ES-I3 (cell line): ENCODE data around the gene DDA1.

Experiments
- H3K36me3 ChIP-seq: 2 replicates; pipeline ENCODE4 v1.6.1; 2013; ENCODE audit warnings: mild to moderate bottlenecking, low read length, control low read depth, moderate library complexity; ENCODE audit not compliant: insufficient read depth
- H3K4me1 ChIP-seq: 2 replicates; pipeline ENCODE4 v1.6.1; 2013; ENCODE audit warnings: mild to moderate bottlenecking, control low read depth, low read length; ENCODE audit not compliant: insufficient read depth
- H3K9ac ChIP-seq: 2 replicates; pipeline ENCODE4 v1.6.1; 2013; ENCODE audit warnings: low read depth, mild to moderate bottlenecking, low read length, moderate library complexity
- H3K9me3 ChIP-seq: 2 replicates; pipeline ENCODE4 v1.6.1; 2013; ENCODE audit warnings: mild to moderate bottlenecking, low read length, moderate library complexity; ENCODE audit not compliant: control insufficient read depth, insufficient read depth

The DDA1 gene

DNA sequence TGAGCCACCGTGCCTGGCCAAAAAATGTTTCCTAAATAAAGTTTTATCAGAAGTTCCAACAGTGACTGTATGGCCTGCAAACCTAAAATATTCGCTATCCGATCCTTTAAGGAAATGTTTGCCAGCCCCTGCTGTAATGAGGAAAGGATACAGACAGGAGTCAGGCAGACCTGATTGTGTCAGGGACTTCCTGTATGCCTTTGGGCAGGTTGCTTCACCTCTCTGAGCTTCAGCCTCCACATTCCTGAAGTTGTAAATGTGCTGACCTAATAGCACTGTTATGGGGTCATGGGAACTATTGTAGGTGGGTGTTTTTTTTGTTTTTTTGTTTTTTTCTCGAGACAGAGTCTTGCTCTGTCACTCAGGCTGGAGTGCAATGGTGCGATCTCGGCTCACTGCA is 12.4 kb upstream of the DDA1 start:
- H3K4me1 ChIP-seq = no peaks in the 10 kb centered on the region; the same call in 1 of the 2 replicates
- H3K36me3 ChIP-seq = peaks cover 6% of the 10 kb centered on the region; the same call in 1 of the 2 replicates
- no peaks in the 10 kb centered on the region; the same call in 1 of the 2 replicates for H3K9me3 ChIP-seq
- H3K9ac ChIP-seq = no peak overlapping the region

DNA sequence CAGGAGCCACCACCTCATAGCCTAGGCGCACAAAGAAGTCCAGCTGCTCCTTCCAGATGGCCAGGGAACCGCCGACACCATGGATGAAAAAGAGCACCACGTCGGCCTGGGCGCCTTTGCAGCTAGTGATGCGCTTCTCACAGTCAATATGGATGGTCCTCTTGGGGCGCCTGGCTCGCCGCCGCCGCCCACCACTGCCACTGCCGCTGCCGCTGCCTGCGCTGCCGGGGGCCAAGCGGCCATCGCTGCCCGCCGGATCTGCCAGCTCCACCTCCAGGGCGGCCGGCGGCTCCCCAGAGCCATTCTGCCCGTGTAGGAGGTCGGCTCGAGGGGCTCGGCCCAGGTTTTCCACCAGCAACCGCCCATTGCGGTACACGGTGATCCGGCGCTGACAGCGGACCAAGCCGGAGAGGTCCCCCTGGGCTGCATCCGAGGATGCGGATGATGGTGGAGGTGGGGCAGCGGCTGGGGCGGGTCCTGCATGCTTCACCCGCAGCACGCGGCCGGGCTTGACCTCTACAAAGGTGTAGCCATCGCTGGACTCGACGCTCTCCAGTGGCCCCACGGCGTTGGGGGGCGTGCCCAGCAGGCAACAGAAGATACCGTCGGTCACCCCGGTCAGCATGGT is 8.3 kb upstream of the DDA1 start:
- Histone ChIP-seq H3K9ac (no peak overlapping the region), H3K9me3 (no peaks in the 10 kb centered on the region; the same call in 1 of the 2 replicates), H3K36me3 (peaks cover 6% of the 10 kb centered on the region; the same call in 1 of the 2 replicates), H3K4me1 (peaks cover 7% of the 10 kb centered on the region; the same call in 1 of the 2 replicates)

DNA sequence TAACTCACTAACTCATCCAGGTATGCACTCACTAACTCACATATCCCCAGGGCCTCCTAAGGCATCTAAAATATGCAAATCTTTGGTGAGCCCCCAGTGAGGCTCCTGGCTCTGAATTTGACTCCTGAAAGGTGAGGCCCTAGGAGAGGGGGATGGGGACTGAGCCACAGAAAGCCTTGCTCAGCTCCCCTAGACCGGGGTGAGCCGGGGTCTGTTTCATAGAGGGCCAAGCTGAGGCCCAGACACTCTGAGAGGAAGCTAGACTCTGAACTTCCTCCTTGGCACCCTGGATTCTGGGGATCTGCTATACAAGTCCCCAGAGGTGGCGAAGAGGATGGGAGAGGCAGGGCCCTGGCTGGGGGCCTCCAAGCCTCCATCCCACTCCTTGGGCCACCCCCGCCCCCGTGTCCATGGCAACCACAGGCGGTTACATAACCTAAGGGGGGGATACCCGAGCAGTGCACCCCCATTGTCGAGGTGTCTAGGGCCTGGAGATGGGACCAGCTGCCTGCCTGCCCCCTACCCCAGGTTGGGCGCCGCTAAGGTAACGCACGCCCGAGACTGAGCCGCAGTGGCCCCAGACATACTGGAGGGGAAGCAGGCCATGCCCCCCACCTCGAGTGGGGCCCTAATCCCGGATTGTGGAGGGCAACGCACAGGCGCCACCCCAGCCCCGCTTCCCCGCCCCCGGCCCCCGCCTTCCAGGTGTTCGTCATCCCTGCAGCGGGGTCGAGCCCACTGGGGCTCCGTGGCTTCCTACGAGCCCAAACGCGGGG is 6.8 kb upstream of the DDA1 start:
- Histone ChIP-seq H3K4me1 (peaks cover 7% of the 10 kb centered on the region; the same call in 1 of the 2 replicates), H3K9ac (peak overlapping the region; percentile 66), H3K36me3 (peaks cover 6% of the 10 kb centered on the region; the same call in 1 of the 2 replicates), H3K9me3 (no peaks in the 10 kb centered on the region; the same call in 1 of the 2 replicates)

DNA sequence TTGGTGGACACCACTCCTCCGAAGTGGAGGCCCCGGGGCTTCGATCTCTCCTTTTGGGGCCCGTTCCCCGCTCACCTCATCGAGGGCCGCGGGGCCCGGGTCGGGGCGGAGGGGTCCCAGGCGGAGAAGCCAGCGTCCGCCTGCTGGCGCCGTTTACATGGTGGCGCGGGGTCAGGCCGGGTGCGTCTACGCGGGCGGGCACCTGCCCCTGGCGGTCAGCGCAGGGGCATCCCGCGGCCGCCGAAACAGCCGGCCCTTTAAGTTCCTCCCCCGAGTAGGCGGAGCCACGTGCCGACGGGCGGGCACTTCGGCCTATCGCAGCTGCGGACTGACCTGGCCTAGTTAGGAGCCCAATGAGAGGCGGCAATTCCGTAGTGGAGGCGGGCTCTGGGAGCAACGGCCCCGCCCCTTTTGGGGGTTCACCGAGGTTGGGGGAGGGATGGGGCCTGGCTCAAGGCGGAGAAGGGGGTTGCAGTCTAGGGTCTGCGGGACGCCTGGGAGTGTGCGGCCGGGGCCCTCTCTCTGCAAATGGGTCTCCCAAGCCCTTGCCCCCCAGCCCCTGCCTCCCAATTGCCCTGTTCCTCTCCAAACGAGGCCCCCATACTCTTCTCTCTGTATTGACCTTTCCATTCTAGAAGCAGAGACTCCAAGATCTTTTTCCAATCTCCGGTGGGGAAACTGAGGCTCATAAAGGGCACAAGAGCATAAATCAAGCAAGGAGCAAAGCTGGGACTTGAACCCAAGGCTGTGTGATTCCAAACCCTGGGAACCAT is 6.0 kb upstream of the DDA1 start, which contains the start of gene ABHD8:
Gene ABHD8, minus strand, starts transcription at position 259 of the 773 bp plus-strand sequence. CDS start 1,809 bp downstream, outside the sequence.
- Histone ChIP-seq H3K36me3 (peaks cover 2% of the 10 kb centered on the region; the same call in 1 of the 2 replicates), H3K4me1 (peaks cover 7% of the 10 kb centered on the region; the same call in 1 of the 2 replicates), H3K9ac (peak within 1 kb of the TSS; percentile 66), H3K9me3 (no peaks in the 10 kb centered on the region; the same call in 1 of the 2 replicates)

DNA sequence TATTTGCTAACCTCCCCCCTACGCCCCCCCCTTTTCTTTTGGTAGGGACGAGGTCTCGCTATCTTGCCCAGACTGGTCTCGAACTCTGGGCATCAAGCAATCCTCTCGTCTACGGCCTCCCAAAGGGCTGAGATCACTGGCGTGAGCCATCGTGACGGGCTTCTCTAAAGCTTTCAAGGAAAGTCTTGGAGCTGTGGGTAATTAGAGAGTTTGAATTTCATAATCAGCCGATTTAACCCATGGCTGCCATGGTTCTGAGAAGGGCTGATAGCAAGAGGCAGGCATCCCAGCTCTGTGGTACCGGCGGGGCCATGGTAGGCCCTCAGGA is 5.5 kb upstream of the DDA1 start:
- Histone ChIP-seq H3K4me1 (peaks cover 7% of the 10 kb centered on the region; the same call in 1 of the 2 replicates), H3K9me3 (no peaks in the 10 kb centered on the region), H3K9ac (peak overlapping the region; percentile 20; the same call in 1 of the 2 replicates), H3K36me3 (no peaks in the 10 kb centered on the region)

DNA sequence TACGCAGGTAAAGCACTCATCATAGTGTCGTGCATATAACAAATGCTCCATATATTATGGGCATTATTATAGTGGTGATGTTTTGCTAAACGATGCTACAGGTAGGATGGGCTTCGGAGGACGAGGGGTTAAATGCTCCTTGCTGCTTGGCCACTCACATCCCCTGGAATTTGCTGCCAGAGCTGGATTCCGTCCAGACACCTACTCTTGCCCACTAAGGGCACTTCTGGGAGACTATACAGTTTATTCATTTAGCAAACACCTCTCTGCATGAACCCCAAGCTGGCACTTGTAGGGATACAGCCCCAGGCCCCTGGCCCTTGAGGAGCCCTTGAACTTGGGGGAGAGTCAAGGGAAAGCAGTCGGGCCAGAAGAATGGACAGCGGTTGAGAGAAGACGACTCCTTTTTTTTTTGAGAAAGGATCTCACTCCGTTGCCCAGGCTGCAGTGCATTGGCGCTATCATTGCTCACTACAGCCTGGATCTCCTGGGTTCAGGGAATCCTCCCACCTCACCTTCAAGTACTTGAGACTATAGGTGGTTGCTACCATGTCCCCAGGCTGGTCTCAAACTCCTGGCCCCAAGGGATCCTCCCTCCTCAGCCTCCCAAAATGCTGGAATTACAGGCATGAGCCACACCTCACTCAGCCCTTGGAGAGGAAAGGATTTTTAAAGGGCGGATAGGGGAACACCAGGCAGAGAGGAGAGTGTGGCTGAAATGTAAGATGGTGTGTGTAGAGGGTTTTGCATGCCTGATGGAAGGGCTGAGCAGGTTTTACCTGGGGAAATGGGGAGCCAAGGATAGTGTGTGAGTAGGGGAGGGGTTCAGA is 4.8 kb upstream of the DDA1 start:
- Histone ChIP-seq H3K36me3 (no peaks in the 10 kb centered on the region), H3K4me1 (peaks cover 7% of the 10 kb centered on the region; the same call in 1 of the 2 replicates), H3K9me3 (no peaks in the 10 kb centered on the region), H3K9ac (0 out of 2 replicates have a peak overlapping the region, but pooled peaks have one; percentile 13)

DNA sequence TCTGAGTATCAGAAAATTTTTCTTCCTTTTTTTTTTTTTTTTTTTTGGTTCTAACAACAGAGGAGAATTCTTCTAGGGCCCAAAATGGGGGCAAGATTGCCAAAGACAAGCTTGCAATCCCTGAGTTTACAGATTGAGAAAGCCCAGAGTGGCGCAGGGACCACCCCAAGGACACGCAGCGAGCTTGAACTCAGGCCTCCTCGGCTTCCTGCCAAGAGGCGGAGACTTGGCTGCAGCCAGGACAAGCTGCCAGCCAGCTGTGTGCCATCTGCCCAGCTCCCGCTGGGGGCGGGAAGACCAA is 4.2 kb upstream of the DDA1 start:
- Histone ChIP-seq H3K4me1 (peaks cover 7% of the 10 kb centered on the region; the same call in 1 of the 2 replicates), H3K36me3 (no peaks in the 10 kb centered on the region), H3K9me3 (no peaks in the 10 kb centered on the region), H3K9ac (0 out of 2 replicates have a peak overlapping the region, but pooled peaks have one; percentile 13)

DNA sequence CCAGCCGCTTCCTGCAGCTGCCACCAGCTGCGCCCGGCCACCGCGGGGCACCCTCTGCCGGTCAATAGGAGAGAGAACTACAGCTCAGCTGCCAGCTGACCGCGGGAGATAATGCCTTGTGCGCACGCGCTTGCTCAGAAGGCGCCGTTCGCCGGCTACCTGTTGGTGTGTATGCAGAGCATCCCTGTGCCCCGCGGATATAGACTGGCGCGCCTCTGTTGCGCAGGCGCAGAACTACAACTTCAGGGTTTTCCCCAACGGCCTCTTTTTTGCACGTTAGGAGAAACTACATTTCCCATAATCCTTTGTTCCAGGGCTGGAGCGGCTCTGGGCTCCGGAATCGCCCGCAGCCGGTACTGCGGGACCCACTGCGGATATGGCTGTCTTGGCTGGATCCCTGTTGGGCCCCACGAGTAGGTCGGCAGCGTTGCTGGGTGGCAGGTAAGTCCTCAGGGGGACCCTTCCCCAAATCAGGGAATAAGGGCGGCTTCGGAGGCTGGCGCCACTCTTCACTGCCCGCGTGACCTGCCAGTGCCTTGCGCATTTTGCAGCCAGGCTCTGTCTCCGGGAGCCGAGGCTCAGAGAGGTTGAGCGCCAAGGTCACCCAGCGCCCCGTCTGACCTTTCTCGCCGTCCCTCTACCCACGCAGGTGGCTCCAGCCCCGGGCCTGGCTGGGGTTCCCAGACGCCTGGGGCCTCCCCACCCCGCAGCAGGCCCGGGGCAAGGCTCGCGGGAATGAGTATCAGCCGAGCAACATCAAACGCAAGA is 3.7 kb upstream of the DDA1 start, which contains the start of gene MRPL34:
Gene MRPL34, plus strand, starts transcription at position 356 of the 768 bp plus-strand sequence. Its CDS starts 21 bp downstream, at position 377.
- Histone ChIP-seq H3K4me1 (peaks cover 10% of the 10 kb centered on the region), H3K36me3 (no peaks in the 10 kb centered on the region), H3K9ac (peak within 1 kb of the TSS; percentile 79), H3K9me3 (no peaks in the 10 kb centered on the region)

DNA sequence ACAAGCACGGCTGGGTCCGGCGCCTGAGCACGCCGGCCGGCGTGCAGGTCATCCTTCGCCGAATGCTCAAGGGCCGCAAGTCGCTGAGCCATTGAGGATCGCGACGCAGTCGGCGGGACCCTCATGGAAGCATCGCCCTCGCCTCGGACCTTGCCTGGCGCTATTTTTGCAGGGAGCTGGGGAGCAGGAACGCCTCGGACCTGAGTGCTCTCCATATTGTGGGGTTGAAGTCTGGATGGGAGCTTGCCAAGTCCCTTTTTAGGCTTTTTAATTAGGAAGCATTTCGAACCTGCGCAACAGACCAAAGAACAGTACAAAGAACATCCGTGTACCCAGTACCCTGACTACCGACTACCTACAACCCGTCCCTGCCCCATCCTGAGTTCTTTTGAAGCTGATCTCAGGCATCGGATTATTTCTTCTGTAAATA is 3.1 kb upstream of the DDA1 start:
- Histone ChIP-seq H3K9me3 (no peaks in the 10 kb centered on the region), H3K4me1 (peaks cover 10% of the 10 kb centered on the region), H3K9ac (peak overlapping the region; percentile 79), H3K36me3 (no peaks in the 10 kb centered on the region)

DNA sequence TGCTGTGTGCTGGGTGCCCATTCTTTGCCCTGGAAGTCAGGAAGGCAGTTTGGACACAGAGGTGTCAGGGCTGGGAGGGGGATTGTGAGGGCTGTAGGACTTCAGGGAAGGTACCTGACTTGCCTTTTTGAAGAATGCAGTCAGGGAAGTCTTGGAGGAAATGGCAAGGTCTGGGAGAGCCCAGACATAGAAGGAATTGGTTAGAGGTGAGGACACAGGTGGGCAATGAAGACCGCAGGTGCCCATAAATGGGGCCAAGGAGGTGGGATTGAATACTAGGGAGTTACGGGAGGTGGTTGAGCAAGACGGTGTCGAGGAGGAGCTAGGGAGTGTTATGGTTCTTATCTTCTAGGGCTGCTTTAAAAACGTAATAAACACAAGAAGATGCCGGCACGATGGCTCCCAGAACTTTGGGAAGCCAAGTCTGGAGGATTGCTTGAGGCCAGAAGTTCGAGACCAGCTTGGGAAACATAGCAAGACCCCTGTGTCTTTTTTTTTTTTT is 1.4 kb upstream of the DDA1 start:
- H3K4me1 ChIP-seq = peaks cover 20% of the 10 kb centered on the region
- no peaks in the 10 kb centered on the region for H3K9me3 ChIP-seq
- H3K36me3 ChIP-seq = no peaks in the 10 kb centered on the region
- H3K9ac ChIP-seq = no peak overlapping the region

DNA sequence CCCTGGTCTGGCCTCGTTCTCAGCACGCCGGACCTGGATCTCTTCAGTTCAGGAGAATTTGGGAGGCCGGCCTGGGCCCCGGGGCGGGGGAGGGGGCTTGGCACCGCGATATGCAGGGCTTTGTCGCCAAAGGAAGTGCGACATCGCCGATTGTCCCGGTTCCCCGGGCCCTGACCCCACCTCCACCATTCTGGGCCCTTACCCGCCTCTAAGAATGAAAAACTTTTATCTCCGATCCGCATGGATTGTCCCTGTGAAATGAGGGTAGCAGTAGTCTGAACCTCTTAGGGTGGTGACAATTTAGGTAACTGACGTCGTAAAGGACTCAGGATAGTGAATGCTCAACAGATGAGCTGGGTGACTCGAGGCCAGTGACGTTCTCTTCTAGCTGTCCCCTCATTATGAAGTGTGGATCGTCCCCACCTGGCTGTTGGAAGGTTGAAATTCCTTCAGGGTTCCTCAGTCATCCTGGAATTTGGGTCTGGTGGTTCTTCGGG is 650 bp downstream of the DDA1 start:
- H3K9me3 ChIP-seq = no peaks in the 10 kb centered on the region
- H3K9ac ChIP-seq = peak overlapping the region; percentile 87
- peaks cover 3% of the 10 kb centered on the region; the same call in 1 of the 2 replicates for H3K36me3 ChIP-seq
- H3K4me1 ChIP-seq = peaks cover 13% of the 10 kb centered on the region

DNA sequence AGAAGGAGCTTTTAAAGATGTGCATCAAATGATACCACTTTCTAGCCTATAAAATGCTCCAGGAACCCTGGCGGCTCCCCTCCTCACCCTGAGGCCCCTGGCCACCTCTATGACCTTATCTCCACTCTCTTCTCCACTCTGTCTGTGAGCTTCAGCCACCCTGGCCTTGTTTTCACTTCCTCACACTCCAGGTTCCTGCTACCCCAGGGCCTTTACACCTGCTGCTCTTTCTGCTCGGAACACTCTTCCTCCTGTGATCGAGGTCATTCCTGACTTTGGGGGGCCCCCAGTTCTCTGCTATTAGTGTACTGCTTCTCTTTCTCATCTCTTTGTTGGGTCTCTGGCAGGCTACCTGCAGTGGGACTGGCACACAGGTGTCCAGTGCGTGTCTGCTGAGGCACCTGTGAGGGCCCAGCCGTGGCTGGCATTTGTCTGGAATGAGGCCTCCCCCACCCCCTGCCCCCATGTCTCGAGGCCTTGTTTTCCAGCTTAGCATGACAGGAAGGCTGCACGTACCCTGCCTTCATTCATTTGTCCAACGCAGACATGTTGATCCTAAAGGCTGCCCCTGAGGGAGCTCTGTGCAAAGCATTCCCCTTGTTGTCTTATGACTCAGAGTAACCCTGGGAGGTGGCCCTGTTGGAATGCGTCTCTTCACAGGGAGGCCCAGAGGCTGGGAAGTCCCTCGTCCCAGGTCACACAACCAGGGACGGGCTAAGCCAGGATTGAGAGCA is 2.3 kb downstream of the DDA1 start:
- Histone ChIP-seq H3K36me3 (peaks cover 6% of the 10 kb centered on the region; the same call in 1 of the 2 replicates), H3K9me3 (no peaks in the 10 kb centered on the region), H3K4me1 (peaks cover 13% of the 10 kb centered on the region), H3K9ac (no peak overlapping the region; the same call in 1 of the 2 replicates)
